A673 (cell line): ENCODE measurements around the gene NXNL1. TPM values are rescaled to one million over a fixed set of nuclear protein-coding genes. Genes with fewer than 3 reads are reported as not detected.

Source experiments
- BruUV-seq: library from RNA; stranded (reverse); fragments of 400-500 nt; replicated peaks from 2 replicates; lab custom pipeline; 2021; lab: Mats Ljungman, UMichigan
- CTCF ChIA-PET: fragments of 300-600 bp; sonication (Branson Sonifier 250); formaldehyde crosslinking; loops from one replicate; lab custom pipeline; 2022; ENCODE audit warnings: antibody characterized with exemption; lab: Charles Lee
- POLR2A ChIA-PET: fragments of 300-600 bp; sonication (Branson Sonifier 250); formaldehyde crosslinking; loops from one replicate; lab custom pipeline; 2022; ENCODE audit warnings: antibody characterized with exemption; ENCODE audit not compliant: low non-redundant PET; lab: Charles Lee
- DNase-seq: peaks from one replicate; pipeline ENCODE4 v3.0.0-alpha.2; 2015; ENCODE audit warnings: low spot score
- H3K27ac ChIP-seq: fragments of 200-600 bp; sonication (generic); 2 replicates; pipeline ENCODE4 v1.5.1; 2016; ENCODE audit warnings: mixed run types, low read depth, mild to moderate bottlenecking, mixed read lengths, antibody characterized with exemption, low read length; ENCODE audit not compliant: poor library complexity, severe bottlenecking
- H3K27me3 ChIP-seq: fragments of 200-600 bp; sonication (generic); replicated peaks from 2 replicates; pipeline ENCODE4 v1.6.1; 2017; ENCODE audit warnings: mixed run types, low read depth, mild to moderate bottlenecking, mixed read lengths, antibody characterized with exemption, low read length; ENCODE audit not compliant: insufficient read depth, poor library complexity
- H3K36me3 ChIP-seq: fragments of 200-600 bp; sonication (generic); 2 replicates; pipeline ENCODE4 v1.6.1; 2016; ENCODE audit warnings: mixed run types, mild to moderate bottlenecking, mixed read lengths, antibody characterized with exemption, low read length; ENCODE audit not compliant: insufficient read depth, poor library complexity, severe bottlenecking
- H3K4me1 ChIP-seq: fragments of 200-600 bp; sonication (generic); 2 replicates; pipeline ENCODE4 v1.6.1; 2017; ENCODE audit warnings: mixed run types, mild to moderate bottlenecking, mixed read lengths, antibody characterized with exemption, low read length; ENCODE audit not compliant: insufficient read depth, poor library complexity, severe bottlenecking
- H3K4me3 ChIP-seq: fragments of 200-600 bp; sonication (generic); 2 replicates; pipeline ENCODE4 v1.5.1; 2016; ENCODE audit warnings: low read depth, mixed run types, mild to moderate bottlenecking, mixed read lengths, low read length; ENCODE audit not compliant: poor library complexity, severe bottlenecking
- H3K9me3 ChIP-seq: fragments of 200-600 bp; sonication (generic); 2 replicates; pipeline ENCODE4 v1.6.1; 2016; ENCODE audit warnings: mixed run types, low read depth, mild to moderate bottlenecking, mixed read lengths, antibody characterized with exemption, low read length; ENCODE audit not compliant: poor library complexity, severe bottlenecking
- EZH2 ChIP-seq: fragments of 200-600 bp; sonication (generic); IDR thresholded peaks from 2 replicates; pipeline ENCODE4 v1.6.1; 2017; ENCODE audit warnings: borderline replicate concordance, low read depth, mild to moderate bottlenecking, mixed read lengths, antibody characterized with exemption, low read length; ENCODE audit not compliant: poor library complexity, severe bottlenecking
- intact Hi-C: fragments of 100-400 bp; cut with micrococcal nuclease; formaldehyde crosslinking; loops from one replicate; pipeline ENCODE4 v1.10.0; 2022; ENCODE audit not compliant: unreplicated experiment
- total RNA-seq: library from RNA; stranded (reverse); gene quantifications from 2 replicates; pipeline ENCODE4 v1.2.3, GENCODE V29; 2021
- TF ChIP-seq, protein P1 (sequence below): fragments of 300-800, 200-600 bp; sonication (generic); conservative IDR thresholded peaks from 2 replicates; pipeline ENCODE4 v1.5.1; 2017; ENCODE audit warnings: low read depth, mild to moderate bottlenecking, antibody characterized with exemption, low read length, moderate library complexity, mixed read lengths

NXNL1 gene
- total RNA-seq, 1 experiment from 2014 or later, result not detected

DNA sequence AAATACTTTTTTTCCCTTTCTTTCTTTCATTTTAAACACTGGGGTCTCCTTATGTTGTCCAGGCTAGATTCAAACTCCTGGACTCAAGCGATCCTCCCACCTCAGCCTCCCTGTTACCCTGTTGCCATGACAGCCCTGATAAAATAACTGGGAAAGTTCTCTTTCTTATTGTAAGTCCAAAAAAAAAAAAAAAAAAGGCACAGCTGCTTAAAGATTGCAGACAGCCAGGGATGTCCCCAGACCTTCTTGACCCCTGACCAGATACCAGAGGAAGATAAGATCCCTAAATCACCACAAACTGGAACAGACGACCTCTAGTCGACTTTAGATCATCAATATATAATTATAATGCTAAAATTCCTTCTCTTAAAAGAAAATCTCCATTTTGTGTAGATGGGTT, 42.0 kb downstream of the NXNL1 start:
- Histone ChIP-seq H3K27me3 (no peaks in the 10 kb centered on the region), H3K9me3 (no peaks in the 10 kb centered on the region), H3K4me1 (no peaks in the 10 kb centered on the region), H3K36me3 (peaks cover 3% of the 10 kb centered on the region), H3K4me3 (peak overlapping the region; percentile 92), H3K27ac (peak overlapping the region; percentile 76)
- BruUV-seq, result no TSS peak
- CTCF ChIA-PET, result no interaction called here
- intact Hi-C loops, result no loop called here
- DNase-seq, result no peak
- TF ChIP-seq EZH2, result no peak
- TF ChIP-seq, protein P1, sequence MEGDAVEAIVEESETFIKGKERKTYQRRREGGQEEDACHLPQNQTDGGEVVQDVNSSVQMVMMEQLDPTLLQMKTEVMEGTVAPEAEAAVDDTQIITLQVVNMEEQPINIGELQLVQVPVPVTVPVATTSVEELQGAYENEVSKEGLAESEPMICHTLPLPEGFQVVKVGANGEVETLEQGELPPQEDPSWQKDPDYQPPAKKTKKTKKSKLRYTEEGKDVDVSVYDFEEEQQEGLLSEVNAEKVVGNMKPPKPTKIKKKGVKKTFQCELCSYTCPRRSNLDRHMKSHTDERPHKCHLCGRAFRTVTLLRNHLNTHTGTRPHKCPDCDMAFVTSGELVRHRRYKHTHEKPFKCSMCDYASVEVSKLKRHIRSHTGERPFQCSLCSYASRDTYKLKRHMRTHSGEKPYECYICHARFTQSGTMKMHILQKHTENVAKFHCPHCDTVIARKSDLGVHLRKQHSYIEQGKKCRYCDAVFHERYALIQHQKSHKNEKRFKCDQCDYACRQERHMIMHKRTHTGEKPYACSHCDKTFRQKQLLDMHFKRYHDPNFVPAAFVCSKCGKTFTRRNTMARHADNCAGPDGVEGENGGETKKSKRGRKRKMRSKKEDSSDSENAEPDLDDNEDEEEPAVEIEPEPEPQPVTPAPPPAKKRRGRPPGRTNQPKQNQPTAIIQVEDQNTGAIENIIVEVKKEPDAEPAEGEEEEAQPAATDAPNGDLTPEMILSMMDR, result no peak
- POLR2A ChIA-PET, result no interaction called here

- no TSS peak for BruUV-seq
- ChIA-PET CTCF (no interaction called here), POLR2A (no interaction called here)
- Histone ChIP-seq H3K9me3 (no peaks in the 10 kb centered on the region), H3K4me1 (no peaks in the 10 kb centered on the region), H3K4me3 (no peak overlapping the region), H3K27ac (no peak overlapping the region), H3K36me3 (no peaks in the 10 kb centered on the region), H3K27me3 (no peaks in the 10 kb centered on the region)
- DNase-seq, result no peak
- intact Hi-C loops, result no loop called here
- TF ChIP-seq EZH2, result no peak
- TF ChIP-seq, protein P1, result no peak
Measured at GRCh38 chr19:17415121-17415520, 45.6 kb downstream of the NXNL1 start.

- CTCF ChIA-PET, result no interaction called here
- no TSS peak for BruUV-seq
- Histone ChIP-seq H3K4me1 (no peaks in the 10 kb centered on the region), H3K27me3 (no peaks in the 10 kb centered on the region), H3K4me3 (no peak overlapping the region), H3K36me3 (no peaks in the 10 kb centered on the region), H3K27ac (no peak overlapping the region), H3K9me3 (no peaks in the 10 kb centered on the region)
- TF ChIP-seq, protein P1, result no peak
- no peak for TF ChIP-seq EZH2
- no peak for DNase-seq
- POLR2A ChIA-PET, result no interaction called here
- intact Hi-C loops, result no loop called here
Measured at GRCh38 chr19:17414097-17414496, 46.6 kb downstream of the NXNL1 start.
